IMR-90 (cell line): ENCODE measurements around the gene TAPT1. TPM values are rescaled to one million over a fixed set of nuclear protein-coding genes. Genes with fewer than 3 reads are reported as not detected.

Experiments used
- ATAC-seq: fragments of 200-7000 bp; cut with Tn5 transposase; 2 replicates; pipeline ENCODE4 v1.9.1; 2020; ENCODE audit warnings: low read depth, mild to moderate bottlenecking, moderate library complexity
- BruUV-seq: library from RNA; stranded (reverse); fragments of 400-500 nt; replicated peaks from 2 replicates; lab custom pipeline; 2021; lab: Mats Ljungman, UMichigan
- CTCF ChIA-PET: fragments of 300-600 bp; formaldehyde crosslinking; extraction: SDS; loops from one replicate; lab custom pipeline; 2021; ENCODE audit warnings: antibody characterized with exemption; lab: Yijun Ruan, JAX
- POLR2A ChIA-PET: fragments of 300-600 bp; sonication (Branson Sonifier 250); formaldehyde crosslinking; loops from one replicate; lab custom pipeline; 2022; ENCODE audit warnings: antibody characterized with exemption; ENCODE audit not compliant: unreplicated experiment; lab: Charles Lee
- DNase-seq: peaks from one replicate; pipeline ENCODE4 v3.0.0; 2013
- H2AFZ ChIP-seq: replicated peaks from 2 replicates; pipeline ENCODE3; 2013; ENCODE audit warnings: low read length, mild to moderate bottlenecking; ENCODE audit not compliant: poor library complexity
- H2AK5ac ChIP-seq: 2 replicates; pipeline ENCODE4 v1.6.1; 2013; ENCODE audit warnings: low read depth, low read length, inconsistent platforms
- H2AK9ac ChIP-seq: replicated peaks from 2 replicates; pipeline ENCODE3; 2013; ENCODE audit warnings: mild to moderate bottlenecking, low read depth, low read length, moderate library complexity; ENCODE audit not compliant: poor library complexity
- H2BK120ac ChIP-seq: 2 replicates; pipeline ENCODE4 v1.6.1; 2013; ENCODE audit warnings: low read depth, low read length, inconsistent platforms
- H2BK15ac ChIP-seq: 3 replicates; pipeline ENCODE4 v1.6.1; 2013; ENCODE audit warnings: low read depth, low read length, inconsistent platforms
- H2BK20ac ChIP-seq: 2 replicates; pipeline ENCODE4 v1.6.1; 2013; ENCODE audit warnings: low read depth, mild to moderate bottlenecking, inconsistent platforms, low read length, moderate library complexity
- H2BK5ac ChIP-seq: 2 replicates; pipeline ENCODE4 v1.6.1; 2013; ENCODE audit warnings: mild to moderate bottlenecking, low read depth, low read length, inconsistent platforms; ENCODE audit not compliant: poor library complexity, severe bottlenecking
- H3K14ac ChIP-seq: replicated peaks from 2 replicates; pipeline ENCODE4 v1.6.1; 2013; ENCODE audit warnings: low read depth, low read length, inconsistent platforms
- H3K18ac ChIP-seq: 2 replicates; pipeline ENCODE4 v1.6.1; 2013; ENCODE audit warnings: low read depth, low read length, control low read depth
- H3K23ac ChIP-seq: 2 replicates; pipeline ENCODE4 v1.6.1; 2013; ENCODE audit warnings: low read depth, low read length, inconsistent platforms
- H3K27ac ChIP-seq: 2 replicates; pipeline ENCODE4 v1.5.1; 2013; ENCODE audit warnings: mild to moderate bottlenecking, control low read depth, low read length; ENCODE audit not compliant: insufficient read depth
- H3K27me3 ChIP-seq: 2 replicates; pipeline ENCODE4 v1.6.1; 2013; ENCODE audit warnings: low read length; ENCODE audit not compliant: control insufficient read depth, insufficient read depth
- H3K36me3 ChIP-seq: 2 replicates; pipeline ENCODE4 v1.6.1; 2013; ENCODE audit warnings: low read length, mixed read lengths; ENCODE audit not compliant: control insufficient read depth, insufficient read depth
- H3K4ac ChIP-seq: 2 replicates; pipeline ENCODE4 v1.6.1; 2013; ENCODE audit warnings: low read depth, low read length, inconsistent platforms
- H3K4me1 ChIP-seq: 2 replicates; pipeline ENCODE4 v1.6.1; 2013; ENCODE audit warnings: low read length, mixed read lengths; ENCODE audit not compliant: control insufficient read depth, insufficient read depth
- H3K4me2 ChIP-seq: 2 replicates; pipeline ENCODE4 v1.6.1; 2013; ENCODE audit warnings: low read depth, mild to moderate bottlenecking, control low read depth, low read length, moderate library complexity
- H3K4me3 ChIP-seq: 2 replicates; pipeline ENCODE4 v1.5.1; 2013; ENCODE audit warnings: low read depth, mild to moderate bottlenecking, control low read depth, low read length, moderate library complexity; ENCODE audit not compliant: insufficient read depth
- H3K56ac ChIP-seq: 2 replicates; pipeline ENCODE4 v1.6.1; 2013; ENCODE audit warnings: low read length, inconsistent platforms; ENCODE audit not compliant: insufficient read depth; ENCODE audit errors: extremely low read depth
- H3K79me1 ChIP-seq, 2 experiments: 2 replicates each; pipeline ENCODE4 v1.6.1; 2013; ENCODE audit warnings: low read length in 2 of 2, inconsistent platforms in 1 of 2, low read depth in 1 of 2
- H3K9ac ChIP-seq: 2 replicates; pipeline ENCODE4 v1.6.1; 2013; ENCODE audit warnings: low read depth, low read length, control low read depth
- H3K9me1 ChIP-seq: 2 replicates; pipeline ENCODE4 v1.6.1; 2013; ENCODE audit warnings: low read length, inconsistent platforms; ENCODE audit not compliant: insufficient read depth
- H3K9me3 ChIP-seq: 2 replicates; pipeline ENCODE4 v1.6.1; 2013; ENCODE audit warnings: low read length; ENCODE audit not compliant: control insufficient read depth, insufficient read depth
- H4K20me1 ChIP-seq: 2 replicates; pipeline ENCODE4 v1.6.1; 2013; ENCODE audit warnings: low read length, inconsistent platforms; ENCODE audit not compliant: insufficient read depth
- H4K5ac ChIP-seq: 2 replicates; pipeline ENCODE4 v1.6.1; 2013; ENCODE audit warnings: mild to moderate bottlenecking, low read depth, low read length, control low read depth
- H4K8ac ChIP-seq, 2 experiments: 2 replicates each; pipeline ENCODE4 v1.6.1; 2013; ENCODE audit warnings: low read depth in 2 of 2, low read length in 2 of 2, control low read depth in 1 of 2, inconsistent platforms in 1 of 2
- H4K91ac ChIP-seq: 2 replicates; pipeline ENCODE4 v1.6.1; 2013; ENCODE audit warnings: low read depth, low read length, inconsistent platforms; ENCODE audit not compliant: insufficient read depth
- BHLHE40 ChIP-seq: fragments of 150-350 bp; IDR thresholded peaks from 2 replicates; pipeline ENCODE4 v1.6.1; 2016; ENCODE audit warnings: mild to moderate bottlenecking, low read depth, low read length
- CEBPB ChIP-seq: IDR thresholded peaks from 2 replicates; pipeline ENCODE4 v1.6.1; 2012; ENCODE audit warnings: low read depth, low read length, improper control_type of control experiment
- CHD1 ChIP-seq: IDR thresholded peaks from 2 replicates; pipeline ENCODE4 v1.6.1; 2012; ENCODE audit warnings: low read depth, low read length, improper control_type of control experiment
- CTCF ChIP-seq: conservative IDR thresholded peaks from 2 replicates; pipeline ENCODE4 v1.5.1; 2012; ENCODE audit warnings: mild to moderate bottlenecking, low read depth, low read length, improper control_type of control experiment
- ELK1 ChIP-seq: fragments of 150-350 bp; IDR thresholded peaks from 2 replicates; pipeline ENCODE4 v1.6.1; 2016; ENCODE audit warnings: low read depth, mild to moderate bottlenecking, low read length, moderate library complexity, borderline replicate concordance
- FOS ChIP-seq: fragments of 150-350 bp; IDR thresholded peaks from 2 replicates; pipeline ENCODE4 v1.6.1; 2016; ENCODE audit warnings: low read depth, low read length
- MAFK ChIP-seq: IDR thresholded peaks from 2 replicates; pipeline ENCODE4 v1.6.1; 2012; ENCODE audit warnings: low read depth, low read length, improper control_type of control experiment
- MAZ ChIP-seq: IDR thresholded peaks from 2 replicates; pipeline ENCODE4 v1.6.1; 2012; ENCODE audit warnings: low read depth, mild to moderate bottlenecking, low read length, improper control_type of control experiment, moderate library complexity, borderline replicate concordance
- MXI1 ChIP-seq: IDR thresholded peaks from 2 replicates; pipeline ENCODE4 v1.6.1; 2012; ENCODE audit warnings: low read depth, mild to moderate bottlenecking, low read length, moderate library complexity, borderline replicate concordance
- NFE2L2 ChIP-seq: fragments of 150-350 bp; IDR thresholded peaks from 2 replicates; pipeline ENCODE4 v1.6.1; 2016; ENCODE audit warnings: low read depth, mild to moderate bottlenecking, low read length
- POLR2A ChIP-seq: IDR thresholded peaks from 2 replicates; pipeline ENCODE4 v1.6.1; 2012; ENCODE audit warnings: mild to moderate bottlenecking, low read depth, low read length
- RAD21 ChIP-seq: IDR thresholded peaks from 2 replicates; pipeline ENCODE4 v1.6.1; 2012; ENCODE audit warnings: low read length, improper control_type of control experiment
- RCOR1 ChIP-seq: IDR thresholded peaks from 2 replicates; pipeline ENCODE4 v1.6.1; 2012; ENCODE audit warnings: mild to moderate bottlenecking, low read length, improper control_type of control experiment; ENCODE audit not compliant: insufficient replicate concordance
- RFX5 ChIP-seq: IDR thresholded peaks from 2 replicates; pipeline ENCODE4 v1.8.0; 2012; ENCODE audit warnings: low read depth, mild to moderate bottlenecking, low read length, moderate library complexity
- SMC3 ChIP-seq: fragments of 150-350 bp; IDR thresholded peaks from 2 replicates; pipeline ENCODE4 v1.6.1; 2016; ENCODE audit warnings: low read depth, mild to moderate bottlenecking, antibody characterized with exemption, low read length, moderate library complexity
- USF2 ChIP-seq: fragments of 150-350 bp; IDR thresholded peaks from 2 replicates; pipeline ENCODE4 v1.6.1; 2017; ENCODE audit warnings: mild to moderate bottlenecking, antibody characterized with exemption, low read length, low read depth
- WGBS, 2 experiments: methylation state at CpG; one replicate each; pipeline versions ENCODE4 v1.1.5 to v1.1.7; 2013; ENCODE audit warnings: missing lambda C conversion rate in 2 of 2; ENCODE audit not compliant: insufficient read length in 1 of 2; ENCODE audit errors: extremely low coverage in 2 of 2; 5-methylcytosine and 5-hydroxymethylcytosine counted together
- dilution Hi-C: fragments of 300-500 bp; cut with HindIII; formaldehyde crosslinking; loops from one replicate; pipeline ENCODE4 v1.14.3; 2018; ENCODE audit warnings: low sequenced_read_pairs; ENCODE audit not compliant: unreplicated experiment
- in situ Hi-C: fragments of 300-500 bp; cut with MboI; formaldehyde crosslinking; loops from 3 replicates; pipeline ENCODE4 v1.14.3; 2019; ENCODE audit warnings: low sequenced_read_pairs, inconsistent platforms, mixed read lengths
- intact Hi-C: fragments of 100-400 bp; cut with micrococcal nuclease; formaldehyde crosslinking; loops from 2 replicates; pipeline ENCODE4 v1.10.0; 2022
- polyA plus RNA-seq, 3 experiments: library from polyadenylated mRNA; depleted of rRNA; stranded (reverse); fragments of >200 nt; gene quantifications; 2 replicates each; pipeline ENCODE4 v1.2.3, GENCODE V29; 2012; ENCODE audit warnings: low replicate concordance in 1 of 3
- total RNA-seq: library from RNA; depleted of rRNA; stranded (reverse); fragments of >200 nt; gene quantifications from 2 replicates; pipeline ENCODE4 v1.2.3, GENCODE V29; 2012

TAPT1 gene
- total and polyA plus RNA-seq, 2 of the 4 experiments (the other 2 are of a cell fraction): 5.6 to 12.2 TPM

- no peak overlapping the region for H3K23ac ChIP-seq
- intact Hi-C loops (no loop called here), in situ Hi-C loops (no loop called here), dilution Hi-C loops (no loop called here)
- BruUV-seq: no TSS peak
- H3K27me3 ChIP-seq: peaks cover 13% of the 10 kb centered on the region
- H2BK20ac ChIP-seq: no peak overlapping the region
- H3K27ac ChIP-seq: no peak overlapping the region
- H2AFZ ChIP-seq: no peak overlapping the region
- no peak overlapping the region for H3K56ac ChIP-seq
- ATAC-seq: no peak
- H2BK120ac ChIP-seq: no peak overlapping the region
- TF ChIP-seq ELK1: no peak
- TF ChIP-seq MAFK: no peak
- TF ChIP-seq CEBPB: no peak
- no peak for TF ChIP-seq CHD1
- TF ChIP-seq BHLHE40: no peak
- TF ChIP-seq MAZ: no peak
- no peak for TF ChIP-seq RAD21
- no peak for TF ChIP-seq SMC3
- TF ChIP-seq USF2: no peak
- no peak for TF ChIP-seq NFE2L2
- TF ChIP-seq RCOR1: no peak
- no peak for TF ChIP-seq RFX5
- TF ChIP-seq MXI1: no peak
- no peak for TF ChIP-seq FOS
- no peak for TF ChIP-seq CTCF
- no peak for TF ChIP-seq POLR2A
- no peaks in the 10 kb centered on the region for H3K4me1 ChIP-seq
- no peak overlapping the region for H3K14ac ChIP-seq
- H3K18ac ChIP-seq: no peak overlapping the region
- WGBS, 2 experiments: no CpG with 5 or more reads among the region's 2 CpGs
- no peak overlapping the region for H2AK9ac ChIP-seq
- no peak overlapping the region for H2BK5ac ChIP-seq
- CTCF ChIA-PET: no interaction called here
- H3K4me2 ChIP-seq: no peak overlapping the region
- H4K91ac ChIP-seq: no peak overlapping the region
- H2BK15ac ChIP-seq: no peak overlapping the region
- no peak overlapping the region for H3K4me3 ChIP-seq
- DNase-seq: no peak
- no peak overlapping the region for H3K4ac ChIP-seq
- H4K5ac ChIP-seq: no peak overlapping the region
- POLR2A ChIA-PET: interaction anchor here (0.6 kb wide), 1 partner anchor 12 kb away, joined by 4 read pairs; no protein-coding TSS in a partner anchor
- H4K20me1 ChIP-seq: no peaks in the 10 kb centered on the region
- H3K9ac ChIP-seq: no peak overlapping the region
- no peak overlapping the region for H4K8ac ChIP-seq
- no peak overlapping the region for H2AK5ac ChIP-seq
- H3K79me1 ChIP-seq: no peaks in the 10 kb centered on the region
- no peaks in the 10 kb centered on the region for H3K9me3 ChIP-seq
- H3K36me3 ChIP-seq: no peaks in the 10 kb centered on the region
- H3K9me1 ChIP-seq: peaks cover 4% of the 10 kb centered on the region; the same call in 1 of the 2 replicates
These were observed 108.2 kb downstream of the TAPT1 start for GRCh38 chr4:16118090-16118489.
